GM12878 (cell line): ENCODE results near the gene FXYD3. TPM values are rescaled to one million over a fixed set of nuclear protein-coding genes. Genes with fewer than 3 reads are reported as not detected.

ENCODE experiments used
- ATAC-seq: fragments of 200-7000 bp; cut with Tn5 transposase; 3 replicates; pipeline ENCODE4 v1.9.1; 2020; ENCODE audit warnings: mild to moderate bottlenecking, moderate library complexity
- BruUV-seq: library from RNA; stranded (reverse); fragments of 400-500 nt; replicated peaks from 2 replicates; lab custom pipeline; 2021; lab: Mats Ljungman, UMichigan
- CTCF ChIA-PET: fragments of 300-600 bp; sonication (Branson Sonifier 250); formaldehyde crosslinking; extraction: SDS; loops from one replicate; lab custom pipeline; 2021; ENCODE audit warnings: inconsistent platforms; lab: Yijun Ruan, JAX
- POLR2A ChIA-PET: fragments of 350-600 bp; formaldehyde crosslinking; extraction: SDS; loops from one replicate; lab custom pipeline; 2021; ENCODE audit warnings: inconsistent platforms; lab: Charles Lee
- RAD21 ChIA-PET: fragments of 300-600 bp; sonication (Branson Sonifier 250); formaldehyde crosslinking; loops from one replicate; lab custom pipeline; 2023; ENCODE audit warnings: antibody characterized with exemption; ENCODE audit not compliant: unreplicated experiment; lab: Charles Lee
- SMC1A ChIA-PET: fragments of 300-600 bp; sonication (Branson Sonifier 250); formaldehyde crosslinking; loops from one replicate; lab custom pipeline; 2023; ENCODE audit not compliant: unreplicated experiment, uncharacterized antibody; lab: Charles Lee
- DNase-seq: peaks from one replicate; pipeline ENCODE4 v3.0.0-alpha.2; 2011; ENCODE audit warnings: low read depth, low spot score
- FAIRE-seq: peaks from 3 replicates; lab custom pipeline; 2011; peaks lifted over from hg19 to GRCh38; lab: Jason Lieb, UNC
- H2AFZ ChIP-seq: 2 replicates; pipeline ENCODE4 v1.6.0; 2011; ENCODE audit warnings: low read depth, low read length, control low read depth; ENCODE audit not compliant: control insufficient read depth
- H3K27ac ChIP-seq: 2 replicates; pipeline ENCODE4 v1.5.1; 2011; ENCODE audit warnings: control low read depth; ENCODE audit not compliant: control insufficient read depth, insufficient read depth
- H3K27me3 ChIP-seq, 2 experiments: replicated peaks in 1 of 2; 2 replicates each; pipeline versions ENCODE4 v1.6.0 to v1.6.1; 2011; ENCODE audit warnings: low read length in 1 of 2; ENCODE audit not compliant: control insufficient read depth in 2 of 2, insufficient read depth in 2 of 2
- H3K36me3 ChIP-seq, 2 experiments: 2 replicates each; pipeline ENCODE4 v1.5.1; 2011; ENCODE audit warnings: low read length in 1 of 2; ENCODE audit not compliant: control insufficient read depth in 2 of 2, insufficient read depth in 2 of 2
- H3K4me1 ChIP-seq: 2 replicates; pipeline ENCODE4 v1.6.1; 2011; ENCODE audit warnings: mild to moderate bottlenecking, low read length, moderate library complexity, mixed read lengths; ENCODE audit not compliant: control insufficient read depth, insufficient read depth
- H3K4me2 ChIP-seq: 2 replicates; pipeline ENCODE4 v1.6.0; 2011; ENCODE audit warnings: control low read depth; ENCODE audit not compliant: control insufficient read depth, insufficient read depth
- H3K4me3 ChIP-seq: fragments of 200-600 bp; sonication (generic); 2 replicates; pipeline ENCODE4 v1.5.1; 2016
- H3K79me2 ChIP-seq: 2 replicates; pipeline ENCODE4 v1.6.0; 2011; ENCODE audit warnings: low read length; ENCODE audit not compliant: control insufficient read depth, insufficient read depth
- H3K9ac ChIP-seq: 2 replicates; pipeline ENCODE4 v1.8.0; 2011; ENCODE audit warnings: low read length, control low read depth, mixed read lengths; ENCODE audit not compliant: control insufficient read depth, insufficient read depth
- H3K9me3 ChIP-seq: replicated peaks from 3 replicates; pipeline ENCODE4 v1.5.1; 2011; ENCODE audit warnings: mild to moderate bottlenecking, low read length; ENCODE audit not compliant: control insufficient read depth, insufficient read depth
- H4K20me1 ChIP-seq: 2 replicates; pipeline ENCODE4 v1.6.0; 2011; ENCODE audit not compliant: control insufficient read depth, insufficient read depth
- EP300 ChIP-seq, 2 experiments: fragments of 150-350 bp in 1 of 2; IDR thresholded peaks; 2 replicates each; pipeline ENCODE4 v1.6.1; 2011 to 2012; ENCODE audit warnings: low read depth in 2 of 2, low read length in 2 of 2, borderline replicate concordance in 1 of 2, improper control_type of control experiment in 1 of 2, inconsistent platforms in 1 of 2; ENCODE audit not compliant: control insufficient read depth in 1 of 2
- FOXM1 ChIP-seq: IDR thresholded peaks from 2 replicates; pipeline ENCODE4 v1.6.1; 2012; ENCODE audit warnings: low read depth, mild to moderate bottlenecking, inconsistent platforms, low read length, moderate library complexity
- GATAD2B ChIP-seq: fragments of 450-650 bp; conservative IDR thresholded peaks from 2 replicates; pipeline ENCODE4 v1.6.1; 2017; ENCODE audit warnings: low read depth, mild to moderate bottlenecking, moderate library complexity
- IKZF1 ChIP-seq: fragments of 450-650 bp; conservative IDR thresholded peaks from 2 replicates; pipeline ENCODE4 v1.6.1; 2017; ENCODE audit warnings: antibody characterized with exemption, mild to moderate bottlenecking
- IKZF2 ChIP-seq, 2 experiments: fragments of 450-650 bp; IDR thresholded peaks; 2 replicates each; pipeline ENCODE4 v1.6.1; 2017; ENCODE audit warnings: mild to moderate bottlenecking in 2 of 2, moderate library complexity in 2 of 2
- KAT2A ChIP-seq: conservative IDR thresholded peaks from 2 replicates; pipeline ENCODE4 v1.6.1; 2011; ENCODE audit warnings: low read depth, low read length; ENCODE audit not compliant: control insufficient read depth
- MLLT1 ChIP-seq: fragments of 450-650 bp; IDR thresholded peaks from 2 replicates; pipeline ENCODE4 v1.6.1; 2016; ENCODE audit warnings: mild to moderate bottlenecking
- MTA2 ChIP-seq: fragments of 450-650 bp; IDR thresholded peaks from 2 replicates; pipeline ENCODE4 v1.6.1; 2016; ENCODE audit warnings: low read depth, mild to moderate bottlenecking, moderate library complexity
- NR2C1 ChIP-seq: fragments of 450-650 bp; IDR thresholded peaks from 2 replicates; pipeline ENCODE4 v1.6.1; 2017; ENCODE audit warnings: antibody characterized with exemption, mild to moderate bottlenecking, moderate library complexity
- PAX8 ChIP-seq: fragments of 450-650 bp; IDR thresholded peaks from 2 replicates; pipeline ENCODE4 v1.6.1; 2017; ENCODE audit warnings: mild to moderate bottlenecking, moderate library complexity
- PBX3 ChIP-seq: IDR thresholded peaks from 2 replicates; pipeline ENCODE4 v1.6.1; 2011; ENCODE audit warnings: mild to moderate bottlenecking, low read depth, low read length, moderate library complexity; ENCODE audit not compliant: insufficient replicate concordance
- POU2F2 ChIP-seq: IDR thresholded peaks from 3 replicates; pipeline ENCODE4 v1.6.1; 2011; ENCODE audit warnings: low read depth, mild to moderate bottlenecking, low read length, borderline replicate concordance
- REST ChIP-seq: IDR thresholded peaks from 2 replicates; pipeline ENCODE4 v1.6.1; 2012; ENCODE audit warnings: mild to moderate bottlenecking, low read depth, low read length
- SIX5 ChIP-seq: IDR thresholded peaks from 2 replicates; pipeline ENCODE4 v1.6.1; 2011; ENCODE audit warnings: mild to moderate bottlenecking, low read depth, low read length, moderate library complexity; ENCODE audit not compliant: severe bottlenecking
- TBL1XR1 ChIP-seq: IDR thresholded peaks from 2 replicates; pipeline ENCODE4 v1.6.1; 2012; ENCODE audit warnings: low read depth, low read length, improper control_type of control experiment
- ZNF24 ChIP-seq: fragments of 450-650 bp; IDR thresholded peaks from 2 replicates; pipeline ENCODE4 v1.6.1; 2017; ENCODE audit warnings: antibody characterized with exemption, mild to moderate bottlenecking
- WGBS: methylation state at CpG from one replicate; pipeline ENCODE4 v1.1.6; 2016; ENCODE audit warnings: low lambda C conversion rate; ENCODE audit not compliant: insufficient replicate concordance, insufficient coverage; ENCODE audit errors: missing lambda C conversion rate; 5-methylcytosine and 5-hydroxymethylcytosine counted together
- in situ Hi-C: fragments of 300-500 bp; cut with MboI; formaldehyde crosslinking; loops from 9 replicates; pipeline ENCODE4 v1.14.3; 2018; ENCODE audit warnings: mixed read lengths
- intact Hi-C: fragments of 100-400 bp; cut with micrococcal nuclease; formaldehyde crosslinking; loops from one replicate; pipeline ENCODE4 v1.14.2; 2022; ENCODE audit not compliant: unreplicated experiment
- polyA plus RNA-seq, 11 experiments: library from polyadenylated mRNA; depleted of rRNA in 4 of 11; unstranded in 6 of 11; stranded (reverse) in 5 of 11; fragments of >200 nt; fragmentation: Nextera tagmentation in 4 of 11; fragmentation: Illumina TruSeq in 1 of 11; extraction: Ambion mirVana in 4 of 11; extraction: Trizol in 1 of 11; gene quantifications; 1 replicate in 1 of 11; 2 replicates in 10 of 11; pipeline versions ENCODE4 v1.2.1 to v1.2.3, GENCODE V29; 2011 to 2016; ENCODE audit warnings: inconsistent platforms in 2 of 11, missing spikeins in 2 of 11, low read depth in 1 of 11
- total RNA-seq, 4 experiments: library from RNA; depleted of rRNA in 3 of 4; stranded (reverse); fragments of >200 nt in 3 of 4; fragmentation: Illumina TruSeq in 1 of 4; extraction: Trizol in 1 of 4; gene quantifications; 2 replicates each; pipeline versions ENCODE4 v1.2.1 to v1.2.3, GENCODE V29; 2013 to 2021

Gene FXYD3
- total and polyA plus RNA-seq, 10 of the 15 experiments (the other 5 are each of a cell fraction or from before 2014, with no cell fraction given) = 0.09 to 0.44 TPM; not detected in 8

GRCh38 chr19:35136977-35137702 is 21.5 kb downstream of the FXYD3 start:
- FAIRE-seq (no peak), DNase-seq (no peak), ATAC-seq (no peak)
- ChIA-PET RAD21 (interaction anchor here (1.0 to 3.0 kb wide), 5 partner anchors 13 to 93 kb away, joined by 3 to 30 read pairs (median 5); no protein-coding TSS in a partner anchor), SMC1A (interaction anchor here (0.6 to 3.8 kb wide), 9 partner anchors 9 to 119 kb away, joined by 3 to 30 read pairs (median 7); partner anchors contain the start of gene FXYD3), POLR2A (interaction anchor here (1.2 kb wide), 1 partner anchor 13 kb away, joined by 6 read pairs; no protein-coding TSS in a partner anchor), CTCF (interaction anchor here (0.6 to 5.0 kb wide), 24 partner anchors 10 to 382 kb away, joined by 3 to 75 read pairs (median 4); partner anchors contain the start of genes FXYD3 and FXYD5)
- Histone ChIP-seq H3K27me3 (peaks cover 0 to 1% of the 10 kb centered on the region in 2 experiments; a peak in 1 of 4 replicates), H3K9ac (no peak overlapping the region), H3K4me3 (no peak overlapping the region), H2AFZ (no peak overlapping the region), H3K9me3 (no peaks in the 10 kb centered on the region), H3K4me1 (peaks cover 11% of the 10 kb centered on the region), H3K36me3 (no peaks in the 10 kb centered on the region), H3K79me2 (no peaks in the 10 kb centered on the region), H3K27ac (no peak overlapping the region), H3K4me2 (no peak overlapping the region), H4K20me1 (no peaks in the 10 kb centered on the region)
- in situ Hi-C loops = loop anchor here (5.0 kb wide), 1 partner anchor 70 kb away; no protein-coding TSS in a partner anchor
- no TSS peak for BruUV-seq
- intact Hi-C loops = loop anchor here (10.0 kb wide), 1 partner anchor 162 kb away; no protein-coding TSS in a partner anchor
- 12% methylated on average over 9 of the region's 9 CpGs for WGBS
- TF ChIP-seq ZNF24 (no peak), EP300 (IDR thresholded peaks at IDR 0.05; ENCODE audit: borderline replicate concordance in 1 of 2, control insufficient read depth in 1 of 2, low read depth in 2 of 2, low read length in 2 of 2) (0 out of 4 replicates have a peak, but pooled peaks of 1 of the 2 experiments have one; percentile 23), MLLT1 (peak; percentile 59), PAX8 (no peak), POU2F2 (no peak), NR2C1 (no peak), SIX5 (no peak), KAT2A (no peak), REST (no peak), PBX3 (no peak), IKZF2 (IDR thresholded peaks at IDR 0.05) (peak in 1 of 2 experiments; percentile 56; a peak in 1 of 4 replicates), IKZF1 (peak; percentile 61), TBL1XR1 (no peak), FOXM1 (no peak), GATAD2B (0 out of 2 replicates have a peak, but pooled peaks have one; percentile 32), MTA2 (peak; percentile 42; the same call in 1 of the 2 replicates)
